Astrocyte (in vitro differentiated cells and primary cell): Measurements from ENCODE around the gene ZC3H7A. TPM values are rescaled to one million over a fixed set of nuclear protein-coding genes. Genes with fewer than 3 reads are reported as not detected.

Source experiments
- DNase-seq: peaks from one replicate; pipeline ENCODE4 v3.0.0-alpha.2; 2010; ENCODE audit warnings: low read depth
- FAIRE-seq: peaks from 2 replicates; lab custom pipeline; 2011; peaks lifted over from hg19 to GRCh38; lab: Jason Lieb, UNC
- H2AFZ ChIP-seq: 2 replicates; pipeline ENCODE4 v1.6.0; 2012; ENCODE audit warnings: low read depth, low read length, inconsistent platforms
- H3K27ac ChIP-seq: 2 replicates; pipeline ENCODE4 v1.5.1; 2011; ENCODE audit warnings: low read depth, low read length, inconsistent platforms
- H3K27me3 ChIP-seq: 2 replicates; pipeline ENCODE4 v1.6.0; 2011; ENCODE audit warnings: low read length, inconsistent platforms; ENCODE audit not compliant: insufficient read depth
- H3K36me3 ChIP-seq: 2 replicates; pipeline ENCODE4 v1.5.1; 2011; ENCODE audit warnings: low read length, inconsistent platforms; ENCODE audit not compliant: insufficient read depth
- H3K4me1 ChIP-seq: 2 replicates; pipeline ENCODE4 v1.5.1; 2011; ENCODE audit warnings: low read length, inconsistent platforms; ENCODE audit not compliant: insufficient read depth
- H3K4me2 ChIP-seq: 2 replicates; pipeline ENCODE4 v1.6.0; 2012; ENCODE audit warnings: low read length, inconsistent platforms
- H3K4me3 ChIP-seq: 2 replicates; pipeline ENCODE4 v1.5.1; 2011; ENCODE audit warnings: low read depth, mild to moderate bottlenecking, low read length, inconsistent platforms; ENCODE audit not compliant: insufficient read depth
- H3K79me2 ChIP-seq: 2 replicates; pipeline ENCODE4 v1.6.0; 2012; ENCODE audit warnings: mild to moderate bottlenecking, low read length, inconsistent platforms; ENCODE audit not compliant: insufficient read depth
- H3K9ac ChIP-seq: 2 replicates; pipeline ENCODE4 v1.6.0; 2012; ENCODE audit warnings: mild to moderate bottlenecking, low read length, inconsistent platforms
- H3K9me3 ChIP-seq: 2 replicates; pipeline ENCODE4 v1.5.1; 2012; ENCODE audit warnings: low read depth, mild to moderate bottlenecking, low read length, inconsistent platforms; ENCODE audit not compliant: insufficient read depth
- H4K20me1 ChIP-seq: 2 replicates; pipeline ENCODE4 v1.6.0; 2012; ENCODE audit warnings: low read length, inconsistent platforms; ENCODE audit not compliant: insufficient read depth
- H3K27ac Mint-ChIP-seq: one replicate; pipeline ENCODE4 v1.8.0; 2021; ENCODE audit warnings: mild to moderate bottlenecking, mixed read lengths; ENCODE audit not compliant: unreplicated experiment
- H3K27me3 Mint-ChIP-seq: one replicate; pipeline ENCODE4 v1.8.0; 2021; ENCODE audit warnings: low read depth, mixed read lengths; ENCODE audit not compliant: unreplicated experiment
- H3K36me3 Mint-ChIP-seq: one replicate; pipeline ENCODE4 v1.8.0; 2021; ENCODE audit warnings: low read depth, mixed read lengths; ENCODE audit not compliant: unreplicated experiment
- H3K4me1 Mint-ChIP-seq: one replicate; pipeline ENCODE4 v1.8.0; 2021; ENCODE audit warnings: low read depth, mixed read lengths; ENCODE audit not compliant: unreplicated experiment
- H3K4me3 Mint-ChIP-seq: one replicate; pipeline ENCODE4 v1.8.0; 2021; ENCODE audit warnings: mild to moderate bottlenecking, moderate library complexity, mixed read lengths; ENCODE audit not compliant: unreplicated experiment
- H3K9me3 Mint-ChIP-seq: one replicate; pipeline ENCODE4 v1.8.0; 2021; ENCODE audit warnings: mild to moderate bottlenecking, mixed read lengths; ENCODE audit not compliant: unreplicated experiment
- CTCF ChIP-seq: IDR thresholded peaks from 2 replicates; pipeline ENCODE4 v1.5.1; 2011; ENCODE audit warnings: low read depth, mild to moderate bottlenecking, inconsistent platforms, low read length, moderate library complexity; ENCODE audit not compliant: insufficient read depth
- EZH2 ChIP-seq: IDR thresholded peaks from 2 replicates; pipeline ENCODE4 v1.6.1; 2012; ENCODE audit warnings: mild to moderate bottlenecking, low read length, inconsistent platforms; ENCODE audit not compliant: insufficient read depth
- total RNA-seq: library from RNA; stranded (reverse); gene quantifications from 2 replicates; pipeline ENCODE4 v1.2.1, GENCODE V29; 2021

Gene ZC3H7A
- total RNA-seq, 1 donor from 2014 or later, result 68.7 TPM

- TF ChIP-seq EZH2, result no peak
- TF ChIP-seq CTCF, result no peak
- Histone ChIP-seq H3K9me3 (no peaks in the 10 kb centered on the region), H3K4me2 (peak overlapping the region; percentile 86), H2AFZ (no peak overlapping the region), H3K4me3 (peak overlapping the region; percentile 85), H4K20me1 (peaks cover 45% of the 10 kb centered on the region), H3K9ac (peak overlapping the region; percentile 96), H3K36me3 (no peaks in the 10 kb centered on the region), H3K27me3 (no peaks in the 10 kb centered on the region), H3K4me1 (peaks cover 20% of the 10 kb centered on the region), H3K79me2 (peaks cover 94% of the 10 kb centered on the region), H3K27ac (no peak overlapping the region)
- Mint-ChIP-seq H3K4me1 (peaks cover 57% of the 10 kb centered on the region), H3K9me3 (no peaks in the 10 kb centered on the region), H3K36me3 (peaks cover 13% of the 10 kb centered on the region), H3K27ac (peak overlapping the region; percentile 87), H3K27me3 (no peaks in the 10 kb centered on the region), H3K4me3 (peak overlapping the region; percentile 90)
- FAIRE-seq (no peak), DNase-seq (no peak)
Measured at GRCh38 chr16:11794996-11795886, 1.8 kb downstream of the ZC3H7A start.

- H2AFZ ChIP-seq, result no peak overlapping the region
- H3K4me2 ChIP-seq, result no peak overlapping the region
Measured at GRCh38 chr16:11794447-11794846, 2.6 kb downstream of the ZC3H7A start.

More at GRCh38 chr16:11794447-11794846, 2.6 kb downstream of the ZC3H7A start:
- Histone ChIP-seq H4K20me1 (peaks cover 51% of the 10 kb centered on the region), H3K4me3 (no peak overlapping the region), H3K36me3 (peaks cover 3% of the 10 kb centered on the region), H3K27ac (no peak overlapping the region), H3K4me1 (peaks cover 20% of the 10 kb centered on the region), H3K9me3 (no peaks in the 10 kb centered on the region), H3K9ac (no peak overlapping the region), H3K27me3 (no peaks in the 10 kb centered on the region), H3K79me2 (peaks cover 94% of the 10 kb centered on the region)
- FAIRE-seq, result no peak
- Mint-ChIP-seq H3K27ac (no peak overlapping the region), H3K4me1 (peaks cover 52% of the 10 kb centered on the region), H3K4me3 (peak overlapping the region; percentile 90), H3K9me3 (no peaks in the 10 kb centered on the region), H3K36me3 (peaks cover 8% of the 10 kb centered on the region), H3K27me3 (no peaks in the 10 kb centered on the region)
- no peak for TF ChIP-seq EZH2
- TF ChIP-seq CTCF, result no peak
- no peak for DNase-seq
